ENCODE data around the gene SDCBP2. TPM values are rescaled to one million over a fixed set of nuclear protein-coding genes. Genes with fewer than 3 reads are reported as not detected.
A peak's percentile ranks its signal among the peaks of the same experiment; 100 is the strongest.

Gene SDCBP2
- polyA plus RNA-seq, 1 of the 3 experiments (the other 2 are of a cell fraction) = 3.0 TPM

- H4K20me1 ChIP-seq (ENCODE audit: insufficient read depth) = peaks cover 89% of the 10 kb centered on the region
- POLR2A ChIA-PET = no interaction called here
- H3K9me2 ChIP-seq = no peaks in the 10 kb centered on the region
Observed at GRCh38 chr20:1378735-1379125, 49.8 kb upstream of the SDCBP2 start.

GRCh38 chr20:1377984-1378734 is 49.2 kb upstream of the SDCBP2 start:
- CTCF ChIA-PET = interaction anchor here (1.2 kb wide), 1 partner anchor 8 kb away, joined by 4 read pairs; no protein-coding TSS in a partner anchor
- DNase-seq = no peak
- H3K79me2 ChIP-seq (ENCODE audit: insufficient read depth) = peaks cover 99% of the 10 kb centered on the region
- POLR2A ChIA-PET = no interaction called here
- TF ChIP-seq EZH2phosphoT487 (IDR thresholded peaks at IDR 0.05; ENCODE audit: borderline replicate concordance, low read depth) = no peak
- TF ChIP-seq RFX5 (IDR thresholded peaks at IDR 0.05; ENCODE audit: low read length) = no peak
- 0 out of 2 replicates have a peak, but pooled peaks have one; percentile 20 for TF ChIP-seq JUND (IDR thresholded peaks at IDR 0.05)
- TF ChIP-seq PBX3 (IDR thresholded peaks at IDR 0.05) = peak; percentile 45; the same call in 1 of the 2 replicates
- peak; percentile 40; the same call in 1 of the 2 replicates for TF ChIP-seq FOSL2 (IDR thresholded peaks at IDR 0.05; ENCODE audit: borderline replicate concordance, low read depth)
- H3F3A ChIP-seq (replicated peaks; ENCODE audit: insufficient read depth) = no peaks in the 10 kb centered on the region
- H3K4me3 ChIP-seq (ENCODE audit: low read depth in 2 of 2, low read length in 1 of 2) = no peak overlapping the region
- no peaks in the 10 kb centered on the region for H3K27me3 ChIP-seq (ENCODE audit: insufficient read depth)
- H3K27ac ChIP-seq (ENCODE audit: low read depth in 2 of 2, low read length in 1 of 2) = peak overlapping the region in 1 of 2 experiments; percentile 35; a peak in 2 of 4 replicates
- peaks cover 84% of the 10 kb centered on the region for H4K20me1 ChIP-seq (ENCODE audit: insufficient read depth)
- peak overlapping the region; percentile 20; the same call in 1 of the 2 replicates for H3K4me2 ChIP-seq
- no peak overlapping the region for H2AFZ ChIP-seq (ENCODE audit: low read depth)
- peaks cover 13 to 17% of the 10 kb centered on the region in 2 experiments; a peak in 3 of 4 replicates for H3K4me1 ChIP-seq (ENCODE audit: control insufficient read depth in 1 of 2, insufficient read depth in 2 of 2, low read depth in 1 of 2, low read length in 1 of 2)
- H3K9ac ChIP-seq = no peak overlapping the region
- H3K36me3 ChIP-seq (replicated peaks in 1 of 2; ENCODE audit: control insufficient read depth in 1 of 2, insufficient read depth in 2 of 2, low read length in 1 of 2) = peaks cover 19 to 22% of the 10 kb centered on the region in 2 experiments
- 79% methylated on average over 6 of the region's 6 CpGs for WGBS (ENCODE audit: low lambda C conversion rate)
- H3K9me3 ChIP-seq = no peaks in the 10 kb centered on the region
- H3K9me2 ChIP-seq = no peaks in the 10 kb centered on the region

More at GRCh38 chr20:1378735-1379125, 49.8 kb upstream of the SDCBP2 start:
- WGBS (ENCODE audit: low lambda C conversion rate) = 97% methylated on average over 6 of the region's 6 CpGs
- Histone ChIP-seq H3K36me3 (replicated peaks in 1 of 2; ENCODE audit: control insufficient read depth in 1 of 2, insufficient read depth in 2 of 2, low read length in 1 of 2) (peaks cover 16 to 18% of the 10 kb centered on the region in 2 experiments), H3F3A (replicated peaks; ENCODE audit: insufficient read depth) (no peaks in the 10 kb centered on the region), H2AFZ (ENCODE audit: low read depth) (no peak overlapping the region), H3K27me3 (ENCODE audit: insufficient read depth) (no peaks in the 10 kb centered on the region), H3K9ac (no peak overlapping the region), H3K4me2 (no peak overlapping the region), H3K9me3 (no peaks in the 10 kb centered on the region), H3K79me2 (ENCODE audit: insufficient read depth) (peaks cover 99% of the 10 kb centered on the region), H3K4me1 (ENCODE audit: control insufficient read depth in 1 of 2, insufficient read depth in 2 of 2, low read depth in 1 of 2, low read length in 1 of 2) (peaks cover 13 to 15% of the 10 kb centered on the region in 2 experiments; a peak in 3 of 4 replicates), H3K27ac (ENCODE audit: low read depth in 2 of 2, low read length in 1 of 2) (no peak overlapping the region), H3K4me3 (ENCODE audit: low read depth in 2 of 2, low read length in 1 of 2) (no peak overlapping the region)
- DNase-seq = no peak
- TF ChIP-seq SMC3 (IDR thresholded peaks at IDR 0.05; ENCODE audit: low read depth, low read length) (no peak), PBX3 (IDR thresholded peaks at IDR 0.05) (no peak), POLR2AphosphoS5 (IDR thresholded peaks at IDR 0.05; ENCODE audit: low read depth, low read length) (no peak), FOXJ3 (CRISPR knock-in tag; IDR thresholded peaks at IDR 0.05) (no peak), CHD2 (IDR thresholded peaks at IDR 0.05; ENCODE audit: low read length, partially characterized antibody) (no peak)
- CTCF ChIA-PET = no interaction called here
